HG02852 (cell line): ENCODE results near the gene POU3F2.
A peak's percentile ranks its signal among the peaks of the same experiment; 100 is the strongest.

Source experiments
- ATAC-seq: cut with Tn5 transposase; IDR thresholded peaks from one replicate; pipeline ENCODE4 v1.9.1; 2021; ENCODE audit warnings: mild to moderate bottlenecking, moderate library complexity; ENCODE audit not compliant: unreplicated experiment

Gene POU3F2

GRCh38 chr6:98830146-98830545 is 4.2 kb upstream of the POU3F2 start:
- ATAC-seq = no peak

GRCh38 chr6:98831057-98831958 is 3.1 kb upstream of the POU3F2 start:
- ATAC-seq = no peak

GRCh38 chr6:98831959-98832283 is 2.5 kb upstream of the POU3F2 start:
- ATAC-seq = no peak

GRCh38 chr6:98832284-98833056 is 1.9 kb upstream of the POU3F2 start:
- ATAC-seq = no peak

- peak; percentile 17 for ATAC-seq
Measured at GRCh38 chr6:98833057-98833306, 1.4 kb upstream of the POU3F2 start.

- no peak for ATAC-seq
Measured at GRCh38 chr6:98833307-98834059, 891 bp upstream of the POU3F2 start.

GRCh38 chr6:98835149-98836024 is 1.0 kb downstream of the POU3F2 start:
- ATAC-seq = no peak

GRCh38 chr6:98836025-98836961 is 1.9 kb downstream of the POU3F2 start:
- ATAC-seq = no peak

GRCh38 chr6:98836962-98837944 is 2.9 kb downstream of the POU3F2 start:
- no peak for ATAC-seq

- no peak for ATAC-seq
Measured at GRCh38 chr6:98838032-98838431, 3.7 kb downstream of the POU3F2 start.

GRCh38 chr6:98838975-98839374 is 4.6 kb downstream of the POU3F2 start:
- ATAC-seq = no peak

GRCh38 chr6:98839781-98840361 is 5.5 kb downstream of the POU3F2 start:
- ATAC-seq = no peak

- ATAC-seq = no peak
Measured at GRCh38 chr6:98840385-98840784, 6.0 kb downstream of the POU3F2 start.

- no peak for ATAC-seq
Measured at GRCh38 chr6:98840996-98841513, 6.7 kb downstream of the POU3F2 start.

GRCh38 chr6:98841621-98842341 is 7.4 kb downstream of the POU3F2 start:
- ATAC-seq = no peak

GRCh38 chr6:98842342-98843180 is 8.2 kb downstream of the POU3F2 start:
- no peak for ATAC-seq
